Stimulated activated CD8-positive, alpha-beta memory T cell treated with anti-CD3 and anti-CD28 coated beads, Interleukin-12 subunit alpha, Interleukin-12 subunit beta, amount 100 ng/mL, for 1 hour (primary cell): ENCODE data around the gene PHRF1.
A peak's percentile ranks its signal among the peaks of the same experiment; 100 is the strongest.

Experiments used
- DNase-seq: peaks from one replicate; pipeline ENCODE4 v3.0.0-alpha.2; 2020; ENCODE audit warnings: low read depth

PHRF1 gene

GRCh38 chr11:556662-557256 lies 19.5 kb upstream of the PHRF1 start:
- no peak for DNase-seq

GRCh38 chr11:557328-558132 lies 18.7 kb upstream of the PHRF1 start:
- no peak for DNase-seq

GRCh38 chr11:558503-558902 lies 17.8 kb upstream of the PHRF1 start:
- DNase-seq, result no peak

GRCh38 chr11:559020-559620 lies 17.1 kb upstream of the PHRF1 start:
- DNase-seq, result no peak

GRCh38 chr11:559712-560304 lies 16.5 kb upstream of the PHRF1 start:
- DNase-seq, result no peak

GRCh38 chr11:560305-561147 lies 15.7 kb upstream of the PHRF1 start, which contains the start of the genes LMNTD2 and RASSF7:
Gene LMNTD2 (minus strand): TSS chr11:560738. CDS start chr11:560716, 22 bp downstream.
Gene RASSF7 (plus strand): TSS chr11:560970. CDS start chr11:561769, 799 bp downstream.
- peak; percentile 91 for DNase-seq

GRCh38 chr11:561148-562003 lies 14.9 kb upstream of the PHRF1 start:
- no peak for DNase-seq

GRCh38 chr11:562046-562645 lies 14.1 kb upstream of the PHRF1 start:
- DNase-seq, result no peak

GRCh38 chr11:563066-563811 lies 13.0 kb upstream of the PHRF1 start:
- no peak for DNase-seq

- DNase-seq, result no peak
Observed at GRCh38 chr11:563812-564578, 12.3 kb upstream of the PHRF1 start.

- no peak for DNase-seq
Observed at GRCh38 chr11:565921-566509, 10.3 kb upstream of the PHRF1 start.

GRCh38 chr11:567011-567628 lies 9.2 kb upstream of the PHRF1 start:
- no peak for DNase-seq

GRCh38 chr11:567629-568292 lies 8.5 kb upstream of the PHRF1 start:
- DNase-seq, result no peak

- DNase-seq, result peak; percentile 82
Observed at GRCh38 chr11:568306-569157, 7.7 kb upstream of the PHRF1 start.

GRCh38 chr11:569158-569885 lies 6.9 kb upstream of the PHRF1 start:
- DNase-seq, result no peak

- no peak for DNase-seq
Observed at GRCh38 chr11:571802-572185, 4.5 kb upstream of the PHRF1 start.
